Measurements from ENCODE around the gene FOXN1.

DNA sequence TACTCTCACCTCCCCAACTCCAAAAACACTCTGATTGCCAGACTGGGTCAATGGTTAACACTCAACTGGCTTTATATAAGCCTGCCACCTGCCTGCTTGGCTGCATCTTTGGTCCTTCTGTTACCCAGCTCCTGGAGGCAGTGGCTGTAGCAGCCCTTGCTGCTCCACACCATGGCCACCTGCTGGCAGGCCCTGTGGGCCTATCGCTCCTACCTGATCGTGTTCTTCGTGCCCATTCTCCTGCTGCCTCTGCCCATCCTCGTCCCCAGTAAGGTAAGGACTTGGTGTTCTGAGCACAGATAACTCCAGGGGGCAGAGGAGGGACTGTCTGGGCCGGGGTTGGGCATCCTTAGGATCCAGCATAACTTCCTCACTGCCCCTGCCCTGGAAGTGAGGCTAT lies 32.6 kb upstream of the FOXN1 start, which contains the start of gene SLC13A2:
- no peak for TF ChIP-seq RFX5 (IDR thresholded peaks at IDR 0.05)
- TF ChIP-seq HOXB13 (CRISPR knock-in tag; IDR thresholded peaks at IDR 0.05; ENCODE audit: low read depth), result no peak
- no peak for TF ChIP-seq BHLHE40 (IDR thresholded peaks at IDR 0.05; ENCODE audit: low read depth, low read length)
- TF ChIP-seq, protein P1, sequence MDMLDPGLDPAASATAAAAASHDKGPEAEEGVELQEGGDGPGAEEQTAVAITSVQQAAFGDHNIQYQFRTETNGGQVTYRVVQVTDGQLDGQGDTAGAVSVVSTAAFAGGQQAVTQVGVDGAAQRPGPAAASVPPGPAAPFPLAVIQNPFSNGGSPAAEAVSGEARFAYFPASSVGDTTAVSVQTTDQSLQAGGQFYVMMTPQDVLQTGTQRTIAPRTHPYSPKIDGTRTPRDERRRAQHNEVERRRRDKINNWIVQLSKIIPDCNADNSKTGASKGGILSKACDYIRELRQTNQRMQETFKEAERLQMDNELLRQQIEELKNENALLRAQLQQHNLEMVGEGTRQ (IDR thresholded peaks at IDR 0.05), result no peak
- TF ChIP-seq, protein P2, sequence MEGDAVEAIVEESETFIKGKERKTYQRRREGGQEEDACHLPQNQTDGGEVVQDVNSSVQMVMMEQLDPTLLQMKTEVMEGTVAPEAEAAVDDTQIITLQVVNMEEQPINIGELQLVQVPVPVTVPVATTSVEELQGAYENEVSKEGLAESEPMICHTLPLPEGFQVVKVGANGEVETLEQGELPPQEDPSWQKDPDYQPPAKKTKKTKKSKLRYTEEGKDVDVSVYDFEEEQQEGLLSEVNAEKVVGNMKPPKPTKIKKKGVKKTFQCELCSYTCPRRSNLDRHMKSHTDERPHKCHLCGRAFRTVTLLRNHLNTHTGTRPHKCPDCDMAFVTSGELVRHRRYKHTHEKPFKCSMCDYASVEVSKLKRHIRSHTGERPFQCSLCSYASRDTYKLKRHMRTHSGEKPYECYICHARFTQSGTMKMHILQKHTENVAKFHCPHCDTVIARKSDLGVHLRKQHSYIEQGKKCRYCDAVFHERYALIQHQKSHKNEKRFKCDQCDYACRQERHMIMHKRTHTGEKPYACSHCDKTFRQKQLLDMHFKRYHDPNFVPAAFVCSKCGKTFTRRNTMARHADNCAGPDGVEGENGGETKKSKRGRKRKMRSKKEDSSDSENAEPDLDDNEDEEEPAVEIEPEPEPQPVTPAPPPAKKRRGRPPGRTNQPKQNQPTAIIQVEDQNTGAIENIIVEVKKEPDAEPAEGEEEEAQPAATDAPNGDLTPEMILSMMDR (IDR thresholded peaks at IDR 0.05), result no peak
- TF ChIP-seq JUN (IDR thresholded peaks at IDR 0.05), result no peak
- no peak for TF ChIP-seq PHF8 (IDR thresholded peaks at IDR 0.05; ENCODE audit: borderline replicate concordance, low read depth)
- TF ChIP-seq HDAC2 (IDR thresholded peaks at IDR 0.05), result no peak
- TF ChIP-seq CHD2 (IDR thresholded peaks at IDR 0.05; ENCODE audit: low read length, partially characterized antibody), result no peak
- no peak for TF ChIP-seq HOXA7 (CRISPR knock-in tag; IDR thresholded peaks at IDR 0.05)
- TF ChIP-seq, protein P3, sequence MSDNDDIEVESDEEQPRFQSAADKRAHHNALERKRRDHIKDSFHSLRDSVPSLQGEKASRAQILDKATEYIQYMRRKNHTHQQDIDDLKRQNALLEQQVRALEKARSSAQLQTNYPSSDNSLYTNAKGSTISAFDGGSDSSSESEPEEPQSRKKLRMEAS (IDR thresholded peaks at IDR 0.05), result no peak
- TF ChIP-seq, protein P4, sequence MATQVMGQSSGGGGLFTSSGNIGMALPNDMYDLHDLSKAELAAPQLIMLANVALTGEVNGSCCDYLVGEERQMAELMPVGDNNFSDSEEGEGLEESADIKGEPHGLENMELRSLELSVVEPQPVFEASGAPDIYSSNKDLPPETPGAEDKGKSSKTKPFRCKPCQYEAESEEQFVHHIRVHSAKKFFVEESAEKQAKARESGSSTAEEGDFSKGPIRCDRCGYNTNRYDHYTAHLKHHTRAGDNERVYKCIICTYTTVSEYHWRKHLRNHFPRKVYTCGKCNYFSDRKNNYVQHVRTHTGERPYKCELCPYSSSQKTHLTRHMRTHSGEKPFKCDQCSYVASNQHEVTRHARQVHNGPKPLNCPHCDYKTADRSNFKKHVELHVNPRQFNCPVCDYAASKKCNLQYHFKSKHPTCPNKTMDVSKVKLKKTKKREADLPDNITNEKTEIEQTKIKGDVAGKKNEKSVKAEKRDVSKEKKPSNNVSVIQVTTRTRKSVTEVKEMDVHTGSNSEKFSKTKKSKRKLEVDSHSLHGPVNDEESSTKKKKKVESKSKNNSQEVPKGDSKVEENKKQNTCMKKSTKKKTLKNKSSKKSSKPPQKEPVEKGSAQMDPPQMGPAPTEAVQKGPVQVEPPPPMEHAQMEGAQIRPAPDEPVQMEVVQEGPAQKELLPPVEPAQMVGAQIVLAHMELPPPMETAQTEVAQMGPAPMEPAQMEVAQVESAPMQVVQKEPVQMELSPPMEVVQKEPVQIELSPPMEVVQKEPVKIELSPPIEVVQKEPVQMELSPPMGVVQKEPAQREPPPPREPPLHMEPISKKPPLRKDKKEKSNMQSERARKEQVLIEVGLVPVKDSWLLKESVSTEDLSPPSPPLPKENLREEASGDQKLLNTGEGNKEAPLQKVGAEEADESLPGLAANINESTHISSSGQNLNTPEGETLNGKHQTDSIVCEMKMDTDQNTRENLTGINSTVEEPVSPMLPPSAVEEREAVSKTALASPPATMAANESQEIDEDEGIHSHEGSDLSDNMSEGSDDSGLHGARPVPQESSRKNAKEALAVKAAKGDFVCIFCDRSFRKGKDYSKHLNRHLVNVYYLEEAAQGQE (IDR thresholded peaks at IDR 0.05), result no peak

Data from A549 (cell line).